C4-2B (cell line): Measurements from ENCODE around the gene C9orf40.

Experiments
- H3K27ac ChIP-seq: fragments of 450-650 bp; 2 replicates; pipeline ENCODE4 v1.5.1; 2017
- CTCF ChIP-seq: fragments of 450-650 bp; conservative IDR thresholded peaks from 2 replicates; pipeline ENCODE4 v1.5.1; 2017; ENCODE audit warnings: mild to moderate bottlenecking
- ZFX ChIP-seq: fragments of 450-650 bp; IDR thresholded peaks from 2 replicates; pipeline ENCODE4 v1.6.1; 2017

C9orf40 gene

GRCh38 chr9:74935008-74935407 lies 17.7 kb downstream of the C9orf40 start:
- no peak for TF ChIP-seq CTCF
- TF ChIP-seq ZFX: no peak
- no peak overlapping the region for H3K27ac ChIP-seq

- TF ChIP-seq ZFX (no peak), CTCF (no peak)
Measured at GRCh38 chr9:74921737-74922136, 31.0 kb downstream of the C9orf40 start.

GRCh38 chr9:74920944-74921626 lies 31.6 kb downstream of the C9orf40 start:
- no peak for TF ChIP-seq ZFX
- no peak for TF ChIP-seq CTCF
- no peak overlapping the region for H3K27ac ChIP-seq

More at GRCh38 chr9:74921737-74922136, 31.0 kb downstream of the C9orf40 start:
- H3K27ac ChIP-seq: no peak overlapping the region

- TF ChIP-seq ZFX: no peak
- no peak for TF ChIP-seq CTCF
- H3K27ac ChIP-seq: no peak overlapping the region
Measured at GRCh38 chr9:74910036-74910435, 42.7 kb downstream of the C9orf40 start.

- no peak for TF ChIP-seq ZFX
- no peak for TF ChIP-seq CTCF
- no peak overlapping the region for H3K27ac ChIP-seq
Measured at GRCh38 chr9:74908665-74909064, 44.0 kb downstream of the C9orf40 start.

GRCh38 chr9:74907085-74907484 lies 45.6 kb downstream of the C9orf40 start:
- no peak for TF ChIP-seq ZFX
- TF ChIP-seq CTCF: no peak
- H3K27ac ChIP-seq: no peak overlapping the region

- H3K27ac ChIP-seq: no peak overlapping the region
- TF ChIP-seq ZFX (no peak), CTCF (no peak)
Measured at GRCh38 chr9:74901001-74901400, 51.7 kb downstream of the C9orf40 start.
